ENCODE data around the gene MNAT1.

The MNAT1 gene

GRCh38 chr14:60945984-60946383 lies 211.4 kb downstream of the MNAT1 start:
- Histone ChIP-seq H3K27ac (ENCODE audit: low read length) (no peak overlapping the region), H3K9ac (ENCODE audit: low read length) (no peak overlapping the region), H3K27me3 (ENCODE audit: control insufficient read depth, insufficient read depth, low read length) (no peaks in the 10 kb centered on the region), H3K36me3 (ENCODE audit: control insufficient read depth, low read depth, low read length) (no peaks in the 10 kb centered on the region), H3K4me3 (ENCODE audit: low read length) (no peak overlapping the region), H3K4me1 (ENCODE audit: control insufficient read depth, low read depth, low read length) (no peaks in the 10 kb centered on the region), H3K9me3 (ENCODE audit: control insufficient read depth, low read depth, low read length) (no peaks in the 10 kb centered on the region)

GRCh38 chr14:60946773-60947172 lies 212.2 kb downstream of the MNAT1 start:
- no peaks in the 10 kb centered on the region for H3K9me3 ChIP-seq (ENCODE audit: control insufficient read depth, low read depth, low read length)
- H3K4me3 ChIP-seq (ENCODE audit: low read length), result no peak overlapping the region
- no peaks in the 10 kb centered on the region for H3K27me3 ChIP-seq (ENCODE audit: control insufficient read depth, insufficient read depth, low read length)
- H3K27ac ChIP-seq (ENCODE audit: low read length), result no peak overlapping the region
- no peak overlapping the region for H3K9ac ChIP-seq (ENCODE audit: low read length)
- no peaks in the 10 kb centered on the region for H3K4me1 ChIP-seq (ENCODE audit: control insufficient read depth, low read depth, low read length)
- H3K36me3 ChIP-seq (ENCODE audit: control insufficient read depth, low read depth, low read length), result no peaks in the 10 kb centered on the region

GRCh38 chr14:60951776-60952435 lies 217.3 kb downstream of the MNAT1 start:
- H3K27ac ChIP-seq (ENCODE audit: low read length), result no peak overlapping the region
- no peak overlapping the region for H3K9ac ChIP-seq (ENCODE audit: low read length)
- peaks cover 10% of the 10 kb centered on the region for H3K9me3 ChIP-seq (ENCODE audit: control insufficient read depth, low read depth, low read length)
- H3K27me3 ChIP-seq (ENCODE audit: control insufficient read depth, insufficient read depth, low read length), result no peaks in the 10 kb centered on the region
- H3K4me1 ChIP-seq (ENCODE audit: control insufficient read depth, low read depth, low read length), result no peaks in the 10 kb centered on the region
- H3K36me3 ChIP-seq (ENCODE audit: control insufficient read depth, low read depth, low read length), result no peaks in the 10 kb centered on the region
- H3K4me3 ChIP-seq (ENCODE audit: low read length), result no peak overlapping the region

- H3K9me3 ChIP-seq (ENCODE audit: control insufficient read depth, low read depth, low read length), result peaks cover 20% of the 10 kb centered on the region
- H3K9ac ChIP-seq (ENCODE audit: low read length), result no peak overlapping the region
- H3K27me3 ChIP-seq (ENCODE audit: control insufficient read depth, insufficient read depth, low read length), result no peaks in the 10 kb centered on the region
- no peak overlapping the region for H3K27ac ChIP-seq (ENCODE audit: low read length)
- no peak overlapping the region for H3K4me3 ChIP-seq (ENCODE audit: low read length)
- H3K4me1 ChIP-seq (ENCODE audit: control insufficient read depth, low read depth, low read length), result no peaks in the 10 kb centered on the region
- no peaks in the 10 kb centered on the region for H3K36me3 ChIP-seq (ENCODE audit: control insufficient read depth, low read depth, low read length)
These were observed 221.6 kb downstream of the MNAT1 start for GRCh38 chr14:60956202-60956601.

- Histone ChIP-seq H3K4me1 (ENCODE audit: control insufficient read depth, low read depth, low read length) (no peaks in the 10 kb centered on the region), H3K4me3 (ENCODE audit: low read length) (no peak overlapping the region), H3K36me3 (ENCODE audit: control insufficient read depth, low read depth, low read length) (no peaks in the 10 kb centered on the region), H3K27ac (ENCODE audit: low read length) (no peak overlapping the region), H3K9me3 (ENCODE audit: control insufficient read depth, low read depth, low read length) (peaks cover 20% of the 10 kb centered on the region), H3K27me3 (ENCODE audit: control insufficient read depth, insufficient read depth, low read length) (no peaks in the 10 kb centered on the region), H3K9ac (ENCODE audit: low read length) (no peak overlapping the region)
These were observed 222.1 kb downstream of the MNAT1 start for GRCh38 chr14:60956632-60957031.

GRCh38 chr14:60958146-60958545 lies 223.6 kb downstream of the MNAT1 start:
- Histone ChIP-seq H3K9me3 (ENCODE audit: control insufficient read depth, low read depth, low read length) (peaks cover 20% of the 10 kb centered on the region), H3K4me1 (ENCODE audit: control insufficient read depth, low read depth, low read length) (no peaks in the 10 kb centered on the region), H3K27me3 (ENCODE audit: control insufficient read depth, insufficient read depth, low read length) (no peaks in the 10 kb centered on the region), H3K9ac (ENCODE audit: low read length) (no peak overlapping the region), H3K36me3 (ENCODE audit: control insufficient read depth, low read depth, low read length) (no peaks in the 10 kb centered on the region), H3K4me3 (ENCODE audit: low read length) (no peak overlapping the region), H3K27ac (ENCODE audit: low read length) (no peak overlapping the region)

GRCh38 chr14:60963761-60964160 lies 229.2 kb downstream of the MNAT1 start:
- H3K4me1 ChIP-seq (ENCODE audit: control insufficient read depth, low read depth, low read length), result no peaks in the 10 kb centered on the region
- no peaks in the 10 kb centered on the region for H3K9me3 ChIP-seq (ENCODE audit: control insufficient read depth, low read depth, low read length)
- H3K4me3 ChIP-seq (ENCODE audit: low read length), result no peak overlapping the region
- H3K27me3 ChIP-seq (ENCODE audit: control insufficient read depth, insufficient read depth, low read length), result no peaks in the 10 kb centered on the region
- no peak overlapping the region for H3K9ac ChIP-seq (ENCODE audit: low read length)
- H3K36me3 ChIP-seq (ENCODE audit: control insufficient read depth, low read depth, low read length), result no peaks in the 10 kb centered on the region
- H3K27ac ChIP-seq (ENCODE audit: low read length), result no peak overlapping the region

GRCh38 chr14:60964904-60965303 lies 230.3 kb downstream of the MNAT1 start:
- no peaks in the 10 kb centered on the region for H3K36me3 ChIP-seq (ENCODE audit: control insufficient read depth, low read depth, low read length)
- H3K27me3 ChIP-seq (ENCODE audit: control insufficient read depth, insufficient read depth, low read length), result no peaks in the 10 kb centered on the region
- H3K4me1 ChIP-seq (ENCODE audit: control insufficient read depth, low read depth, low read length), result no peaks in the 10 kb centered on the region
- no peaks in the 10 kb centered on the region for H3K9me3 ChIP-seq (ENCODE audit: control insufficient read depth, low read depth, low read length)
- H3K27ac ChIP-seq (ENCODE audit: low read length), result no peak overlapping the region
- H3K9ac ChIP-seq (ENCODE audit: low read length), result no peak overlapping the region
- no peak overlapping the region for H3K4me3 ChIP-seq (ENCODE audit: low read length)

- H3K27me3 ChIP-seq (ENCODE audit: control insufficient read depth, insufficient read depth, low read length), result no peaks in the 10 kb centered on the region
- no peak overlapping the region for H3K27ac ChIP-seq (ENCODE audit: low read length)
- H3K4me3 ChIP-seq (ENCODE audit: low read length), result no peak overlapping the region
- no peaks in the 10 kb centered on the region for H3K36me3 ChIP-seq (ENCODE audit: control insufficient read depth, low read depth, low read length)
- no peaks in the 10 kb centered on the region for H3K4me1 ChIP-seq (ENCODE audit: control insufficient read depth, low read depth, low read length)
- H3K9me3 ChIP-seq (ENCODE audit: control insufficient read depth, low read depth, low read length), result no peaks in the 10 kb centered on the region
- no peak overlapping the region for H3K9ac ChIP-seq (ENCODE audit: low read length)
These were observed 230.8 kb downstream of the MNAT1 start for GRCh38 chr14:60965402-60965801.

- no peak overlapping the region for H3K9ac ChIP-seq (ENCODE audit: low read length)
- no peaks in the 10 kb centered on the region for H3K36me3 ChIP-seq (ENCODE audit: control insufficient read depth, low read depth, low read length)
- H3K27me3 ChIP-seq (ENCODE audit: control insufficient read depth, insufficient read depth, low read length), result no peaks in the 10 kb centered on the region
- no peak overlapping the region for H3K27ac ChIP-seq (ENCODE audit: low read length)
- H3K4me3 ChIP-seq (ENCODE audit: low read length), result no peak overlapping the region
- no peaks in the 10 kb centered on the region for H3K9me3 ChIP-seq (ENCODE audit: control insufficient read depth, low read depth, low read length)
- no peaks in the 10 kb centered on the region for H3K4me1 ChIP-seq (ENCODE audit: control insufficient read depth, low read depth, low read length)
These were observed 233.5 kb downstream of the MNAT1 start for GRCh38 chr14:60968099-60968498.

GRCh38 chr14:60968671-60969070 lies 234.1 kb downstream of the MNAT1 start:
- Histone ChIP-seq H3K27ac (ENCODE audit: low read length) (no peak overlapping the region), H3K36me3 (ENCODE audit: control insufficient read depth, low read depth, low read length) (peaks cover 3% of the 10 kb centered on the region), H3K9me3 (ENCODE audit: control insufficient read depth, low read depth, low read length) (no peaks in the 10 kb centered on the region), H3K4me1 (ENCODE audit: control insufficient read depth, low read depth, low read length) (no peaks in the 10 kb centered on the region), H3K9ac (ENCODE audit: low read length) (no peak overlapping the region), H3K27me3 (ENCODE audit: control insufficient read depth, insufficient read depth, low read length) (no peaks in the 10 kb centered on the region), H3K4me3 (ENCODE audit: low read length) (no peak overlapping the region)

- no peak overlapping the region for H3K9ac ChIP-seq (ENCODE audit: low read length)
- H3K4me3 ChIP-seq (ENCODE audit: low read length), result no peak overlapping the region
- H3K27ac ChIP-seq (ENCODE audit: low read length), result no peak overlapping the region
- no peaks in the 10 kb centered on the region for H3K27me3 ChIP-seq (ENCODE audit: control insufficient read depth, insufficient read depth, low read length)
- no peaks in the 10 kb centered on the region for H3K9me3 ChIP-seq (ENCODE audit: control insufficient read depth, low read depth, low read length)
- no peaks in the 10 kb centered on the region for H3K4me1 ChIP-seq (ENCODE audit: control insufficient read depth, low read depth, low read length)
- peaks cover 15% of the 10 kb centered on the region for H3K36me3 ChIP-seq (ENCODE audit: control insufficient read depth, low read depth, low read length)
These were observed 235.6 kb downstream of the MNAT1 start for GRCh38 chr14:60970146-60970545.
